Transverse colon (tissue), 4 donors: ENCODE data around the gene AIMP1. TPM values are rescaled to one million over a fixed set of nuclear protein-coding genes. Genes with fewer than 3 reads are reported as not detected.

Source experiments
- DNase-seq: peaks from one replicate; pipeline ENCODE4 v3.0.0-alpha.2; 2019
- H3K27ac ChIP-seq, 4 donors: fragments of 200-600 bp; sonication (generic); 2 replicates each; pipeline ENCODE4 v1.5.1; 2016 to 2018; ENCODE audit warnings: inconsistent platforms in 4 of 4
- H3K27me3 ChIP-seq: fragments of 200-600 bp; sonication (generic); 2 replicates; pipeline ENCODE4 v1.5.1; 2017; ENCODE audit warnings: inconsistent platforms
- H3K36me3 ChIP-seq, 4 donors: fragments of 200-600 bp; sonication (generic); 2 replicates each; pipeline ENCODE4 v1.5.1; 2017 to 2019; ENCODE audit warnings: inconsistent platforms in 4 of 4
- H3K4me1 ChIP-seq, 4 donors: fragments of 200-600 bp; sonication (generic); 2 replicates each; pipeline ENCODE4 v1.5.1; 2017 to 2020; ENCODE audit warnings: inconsistent platforms in 4 of 4
- H3K4me3 ChIP-seq, 4 donors: fragments of 200-600 bp; sonication (generic); 1 replicate in 1 of 4; 2 replicates in 3 of 4; pipeline versions ENCODE4 v1.5.1 to v1.6.1; 2017 to 2019; ENCODE audit warnings: inconsistent platforms in 4 of 4
- H3K9me3 ChIP-seq, 2 donors: fragments of 200-600 bp; sonication (generic); 2 replicates each; pipeline ENCODE4 v1.5.1; 2017 to 2019; ENCODE audit warnings: inconsistent platforms in 2 of 2
- CTCF ChIP-seq, 5 experiments: fragments of 200-600 bp in 3 of 5; fragments of 450-650 bp in 2 of 5; sonication (generic) in 3 of 5; IDR thresholded peaks; 1 replicate in 2 of 5; 2 replicates in 3 of 5; pipeline ENCODE4 v1.5.1; 2016 to 2017; ENCODE audit warnings: antibody characterized with exemption in 5 of 5, inconsistent platforms in 3 of 5, mild to moderate bottlenecking in 2 of 5, moderate library complexity in 1 of 5
- EP300 ChIP-seq: sonication (generic); formaldehyde crosslinking; IDR thresholded peaks from one replicate; pipeline ENCODE4 v1.6.1; 2017; ENCODE audit warnings: antibody characterized with exemption, low read depth
- POLR2A ChIP-seq: fragments of 450-650 bp; IDR thresholded peaks from one replicate; pipeline ENCODE4 v1.6.1; 2016; ENCODE audit warnings: antibody characterized with exemption, mild to moderate bottlenecking, moderate library complexity
- POLR2AphosphoS5 ChIP-seq, 3 donors: sonication (generic); formaldehyde crosslinking; IDR thresholded peaks; one replicate each; pipeline ENCODE4 v1.6.1; 2016; ENCODE audit warnings: antibody characterized with exemption in 3 of 3
- whole genome bisulfite sequencing, 2 donors: methylation state at CpG; one replicate each; pipeline ENCODE4 v1.1.5; 2018; ENCODE audit warnings: low coverage in 1 of 2; 5-methylcytosine and 5-hydroxymethylcytosine counted together
- in situ Hi-C, 4 donors: fragments of 200-750 bp; cut with MboI; loops; one replicate each; pipeline versions ENCODE4 v1.15.0 to v1.15.1; 2017; ENCODE audit warnings: low sequenced_read_pairs in 3 of 4, low pct_ligation_motif_present in 1 of 4, low pct_unique_long_range_greater_than_20kb in 1 of 4
- intact Hi-C: fragments of 100-400 bp; cut with DNase I; formaldehyde crosslinking; loops from one replicate; pipeline ENCODE4 v1.15.1; 2023; ENCODE audit warnings: low total_unique reads
- total RNA-seq, 4 donors: library from RNA; depleted of rRNA; stranded (reverse); fragments of >200 nt; gene quantifications; one replicate each; pipeline ENCODE4 v1.1.0, GENCODE V29; 2016

AIMP1 gene
- total RNA-seq, 4 donors from 2014 or later: 4.9 to 24.1 (median 15.1) TPM

- WGBS, 2 donors: 82 to 87% methylated on average over 3 to 4 of the region's 4 CpGs
- no peak overlapping the region for H3K27ac ChIP-seq
- H3K4me3 ChIP-seq: no peak overlapping the region
- intact Hi-C loops (loop anchor here (5.0 kb wide), 1 partner anchor 227 kb away; no protein-coding TSS in a partner anchor), in situ Hi-C loops (no loop called here)
- no peak for DNase-seq
- no peak for TF ChIP-seq EP300
- TF ChIP-seq POLR2AphosphoS5 (IDR thresholded peaks at IDR 0.05): no peak
- no peak for TF ChIP-seq CTCF (IDR thresholded peaks at IDR 0.05)
- no peak for TF ChIP-seq POLR2A
- H3K4me1 ChIP-seq: peaks cover 0 to 6% (median 0%) of the 10 kb centered on the region in 4 donors
- no peaks in the 10 kb centered on the region for H3K27me3 ChIP-seq
- H3K9me3 ChIP-seq: no peaks in the 10 kb centered on the region
- peaks cover 0 to 38% (median 18%) of the 10 kb centered on the region in 4 donors for H3K36me3 ChIP-seq
Measured at GRCh38 chr4:106339431-106339830, 23.1 kb downstream of the AIMP1 start.

- in situ Hi-C loops: no loop called here
- H3K36me3 ChIP-seq: peaks cover 0 to 30% (median 14%) of the 10 kb centered on the region in 4 donors
- TF ChIP-seq EP300 (no peak), POLR2A (no peak), POLR2AphosphoS5 (IDR thresholded peaks at IDR 0.05) (no peak), CTCF (IDR thresholded peaks at IDR 0.05) (no peak)
Measured at GRCh38 chr4:106340774-106341173, 24.4 kb downstream of the AIMP1 start.

GRCh38 chr4:106343865-106344646 is 27.7 kb downstream of the AIMP1 start:
- 95 to 100% methylated on average over 2 of the region's 2 CpGs for WGBS, 2 donors

More at GRCh38 chr4:106340774-106341173, 24.4 kb downstream of the AIMP1 start:
- H3K4me3 ChIP-seq: no peak overlapping the region
- no peak for DNase-seq
- intact Hi-C loops: no loop called here
- no peaks in the 10 kb centered on the region for H3K27me3 ChIP-seq
- no peak overlapping the region for H3K27ac ChIP-seq
- no peaks in the 10 kb centered on the region for H3K9me3 ChIP-seq
- peaks cover 0 to 6% (median 0%) of the 10 kb centered on the region in 4 donors for H3K4me1 ChIP-seq
- WGBS, 2 donors: 86 to 100% methylated on average over 1 of the region's 1 CpG

GRCh38 chr4:106344647-106344970 is 28.3 kb downstream of the AIMP1 start:
- intact Hi-C loops (no loop called here), in situ Hi-C loops (no loop called here)
- Histone ChIP-seq H3K4me3 (no peak overlapping the region), H3K9me3 (no peaks in the 10 kb centered on the region), H3K27me3 (no peaks in the 10 kb centered on the region), H3K4me1 (peaks cover 0 to 6% (median 0%) of the 10 kb centered on the region in 4 donors), H3K36me3 (peaks cover 0 to 13% (median 5%) of the 10 kb centered on the region in 4 donors), H3K27ac (no peak overlapping the region)
- WGBS, 2 donors: 69 to 91% methylated on average over 1 of the region's 1 CpG
- no peak for DNase-seq
- TF ChIP-seq POLR2AphosphoS5 (IDR thresholded peaks at IDR 0.05): no peak
- TF ChIP-seq POLR2A: no peak
- TF ChIP-seq CTCF (IDR thresholded peaks at IDR 0.05): no peak
- no peak for TF ChIP-seq EP300

More at GRCh38 chr4:106343865-106344646, 27.7 kb downstream of the AIMP1 start:
- H3K4me3 ChIP-seq: no peak overlapping the region
- peaks cover 0 to 15% (median 5%) of the 10 kb centered on the region in 4 donors for H3K36me3 ChIP-seq
- DNase-seq: no peak
- TF ChIP-seq POLR2AphosphoS5 (IDR thresholded peaks at IDR 0.05): no peak
- TF ChIP-seq CTCF (IDR thresholded peaks at IDR 0.05): no peak
- no peak for TF ChIP-seq EP300
- TF ChIP-seq POLR2A: no peak
- intact Hi-C loops (no loop called here), in situ Hi-C loops (no loop called here)
- H3K4me1 ChIP-seq: peaks cover 0 to 6% (median 0%) of the 10 kb centered on the region in 4 donors
- no peak overlapping the region for H3K27ac ChIP-seq
- H3K9me3 ChIP-seq: no peaks in the 10 kb centered on the region
- H3K27me3 ChIP-seq: no peaks in the 10 kb centered on the region
